ENCODE results near the gene FCRL4. TPM values are rescaled to one million over a fixed set of nuclear protein-coding genes. Genes with fewer than 3 reads are reported as not detected.

FCRL4 gene
- total RNA-seq, 1 donor from 2014 or later, result not detected

DNA sequence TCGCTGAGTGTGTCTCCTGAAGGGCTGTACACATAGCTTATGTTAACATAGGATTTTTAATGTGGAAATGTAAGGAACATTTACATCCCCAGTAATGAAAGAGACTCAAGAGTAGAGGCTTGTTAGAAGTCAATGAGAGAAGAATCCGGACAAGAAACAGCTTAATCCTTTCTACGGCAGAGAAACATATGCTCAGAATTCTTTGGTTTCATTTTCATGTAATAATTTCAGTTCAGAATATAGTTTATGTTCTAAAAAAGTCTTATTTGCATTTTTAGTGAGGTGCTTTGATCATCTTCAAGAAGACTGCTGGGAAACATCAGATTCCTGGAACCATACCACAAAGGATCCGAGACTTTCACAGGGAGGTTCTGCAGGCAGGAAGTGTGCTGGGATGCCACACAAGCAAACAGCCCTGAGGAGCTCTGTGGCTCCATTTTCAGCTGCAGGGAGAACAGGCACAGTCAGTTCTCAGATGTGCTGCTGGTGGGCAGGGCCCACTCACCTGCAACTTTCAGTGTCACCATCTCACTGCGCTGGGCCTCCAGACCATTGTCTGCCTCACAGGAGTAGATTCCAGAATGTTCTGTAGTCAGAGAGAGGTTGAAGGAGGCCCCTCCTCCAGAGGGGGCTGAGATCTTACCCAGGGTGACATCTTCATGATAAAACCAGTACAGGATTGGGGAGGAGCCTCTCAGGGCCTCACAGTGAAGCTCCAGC lies 74.0 kb downstream of the FCRL4 start:
- peaks cover 0 to 10% (median 6%) of the 10 kb centered on the region in 3 donors for H3K27me3 ChIP-seq (ENCODE audit: control insufficient read depth in 3 of 3, insufficient read depth in 3 of 3, low read length in 3 of 3)
- no peaks in the 10 kb centered on the region for H3K4me1 ChIP-seq (ENCODE audit: control insufficient read depth in 3 of 3, insufficient read depth in 3 of 3, low read length in 3 of 3)
- H3K9ac ChIP-seq (ENCODE audit: low read depth in 1 of 3, low read length in 3 of 3), result no peak overlapping the region
- H3K36me3 ChIP-seq (ENCODE audit: control insufficient read depth in 3 of 3, insufficient read depth in 3 of 3, low read length in 3 of 3), result no peaks in the 10 kb centered on the region
- H3K4me3 ChIP-seq (ENCODE audit: low read length in 3 of 3), result no peak overlapping the region
- H3K9me3 ChIP-seq (ENCODE audit: control insufficient read depth in 3 of 3, low read length in 3 of 3), result no peaks in the 10 kb centered on the region
- H3K27ac ChIP-seq (ENCODE audit: low read depth, low read length), result no peak overlapping the region

Other genes starting within 250 kb of the FCRL4 start
- gene FCRL5, start 45.6 kb downstream of the FCRL4 start, total RNA-seq, result not detected
- gene FCRL3, start 102.7 kb upstream of the FCRL4 start, total RNA-seq, result not detected
- not detected for gene FCRL2, start 179.0 kb upstream of the FCRL4 start, total RNA-seq
- gene FCRL1, start 222.0 kb upstream of the FCRL4 start, total RNA-seq, result under 0.01 TPM
- gene CD5L, start 243.7 kb upstream of the FCRL4 start, total RNA-seq, result not detected

Measured in skeletal muscle tissue (tissue), 4 donors.